OCI-LY7 (cell line): Measurements from ENCODE around the gene CYP17A1. TPM values are rescaled to one million over a fixed set of nuclear protein-coding genes. Genes with fewer than 3 reads are reported as not detected.

Source experiments
- BruUV-seq: library from RNA; stranded (reverse); fragments of 400-500 nt; replicated peaks from 2 replicates; lab custom pipeline; 2021; lab: Mats Ljungman, UMichigan
- CTCF ChIA-PET: fragments of 300-600 bp; sonication (Branson Sonifier 250); formaldehyde crosslinking; loops from one replicate; lab custom pipeline; 2022; ENCODE audit warnings: antibody characterized with exemption; ENCODE audit not compliant: unreplicated experiment; lab: Charles Lee
- POLR2A ChIA-PET: fragments of 300-600 bp; sonication (Branson Sonifier 250); formaldehyde crosslinking; loops from one replicate; lab custom pipeline; 2022; ENCODE audit warnings: antibody characterized with exemption; lab: Charles Lee
- DNase-seq: peaks from one replicate; pipeline ENCODE4 v3.0.0-alpha.2; 2015; ENCODE audit warnings: low spot score
- H2AFZ ChIP-seq: fragments of 200-600 bp; sonication (generic), shearing (Covaris generic); 2 replicates; pipeline ENCODE4 v1.6.1; 2014; ENCODE audit warnings: mild to moderate bottlenecking, antibody characterized with exemption, low read length, moderate library complexity
- H3K27ac ChIP-seq: fragments of 200-600 bp; sonication (generic); 2 replicates; pipeline ENCODE4 v1.5.1; 2014; ENCODE audit warnings: mixed run types, low read depth, mild to moderate bottlenecking, moderate library complexity, low read length, inconsistent platforms; ENCODE audit not compliant: poor library complexity, severe bottlenecking
- H3K36me3 ChIP-seq: fragments of 200-600 bp; sonication (generic); 2 replicates; pipeline ENCODE4 v1.6.1; 2014; ENCODE audit warnings: mild to moderate bottlenecking, antibody characterized with exemption, low read length, moderate library complexity, mixed read lengths; ENCODE audit not compliant: insufficient read depth
- H3K4me1 ChIP-seq: fragments of 200-600 bp; sonication (generic); 2 replicates; pipeline ENCODE4 v1.5.1; 2014; ENCODE audit warnings: mild to moderate bottlenecking, low read length; ENCODE audit not compliant: insufficient read depth, poor library complexity, severe bottlenecking
- H3K4me2 ChIP-seq: fragments of 200-600 bp; sonication (generic); 2 replicates; pipeline ENCODE4 v1.6.1; 2014; ENCODE audit warnings: mild to moderate bottlenecking, low read length
- H3K4me3 ChIP-seq: fragments of 200-600 bp; sonication (generic); 2 replicates; pipeline ENCODE4 v1.5.1; 2014; ENCODE audit warnings: mild to moderate bottlenecking, low read depth, low read length; ENCODE audit not compliant: poor library complexity, severe bottlenecking
- H3K79me2 ChIP-seq: fragments of 200-600 bp; sonication (generic); 2 replicates; pipeline ENCODE4 v1.6.1; 2016; ENCODE audit warnings: low read depth, mild to moderate bottlenecking, low read length, moderate library complexity, mixed read lengths; ENCODE audit not compliant: insufficient read depth
- H3K9me2 ChIP-seq: fragments of 200-600 bp; sonication (generic); 2 replicates; pipeline ENCODE4 v1.6.1; 2016; ENCODE audit warnings: mild to moderate bottlenecking, low read length, mixed read lengths; ENCODE audit not compliant: insufficient read depth
- H3K9me3 ChIP-seq: fragments of 200-600 bp; sonication (generic); 2 replicates; pipeline ENCODE4 v1.6.1; 2014; ENCODE audit warnings: mild to moderate bottlenecking, mixed run types, low read length, mixed read lengths
- H4K20me1 ChIP-seq: fragments of 200-600 bp; sonication (generic); 2 replicates; pipeline ENCODE4 v1.6.1; 2014; ENCODE audit warnings: mild to moderate bottlenecking, antibody characterized with exemption, low read length, moderate library complexity, mixed read lengths; ENCODE audit not compliant: insufficient read depth
- CTCF ChIP-seq: fragments of 200-600 bp; sonication (generic); conservative IDR thresholded peaks from 2 replicates; pipeline ENCODE4 v1.5.1; 2014; ENCODE audit warnings: mild to moderate bottlenecking, antibody characterized with exemption, low read length, moderate library complexity, mixed read lengths
- EZH2phosphoT487 ChIP-seq: fragments of 200-600 bp; sonication (generic); IDR thresholded peaks from 2 replicates; pipeline ENCODE4 v1.6.1; 2018; ENCODE audit warnings: low read depth, borderline replicate concordance, mild to moderate bottlenecking, mixed run types, antibody characterized with exemption, low read length, moderate library complexity, mixed read lengths
- intact Hi-C: fragments of 100-400 bp; cut with micrococcal nuclease; formaldehyde crosslinking; loops from one replicate; pipeline ENCODE4 v1.10.0; 2022; ENCODE audit not compliant: unreplicated experiment
- total RNA-seq, 2 experiments: library from RNA; depleted of rRNA in 1 of 2; stranded (reverse); fragments of >200 nt in 1 of 2; shearing (Covaris generic) in 1 of 2; gene quantifications; 2 replicates each; pipeline ENCODE4 v1.2.3, GENCODE V29; 2014 to 2022

The CYP17A1 gene
- total RNA-seq, 2 experiments from 2014 or later, result not detected

GRCh38 chr10:102834143-102834542 is 3.1 kb downstream of the CYP17A1 start:
- no peak for DNase-seq
- no peaks in the 10 kb centered on the region for H3K79me2 ChIP-seq
- no peak overlapping the region for H3K27ac ChIP-seq
- ChIA-PET CTCF (interaction anchor here (1.2 kb wide), 1 partner anchor 68 kb away, joined by 4 read pairs; no protein-coding TSS in a partner anchor), POLR2A (no interaction called here)
- H2AFZ ChIP-seq, result no peak overlapping the region
- intact Hi-C loops, result loop anchor here (2.0 kb wide), 1 partner anchor 235 kb away; no protein-coding TSS in a partner anchor
- TF ChIP-seq CTCF, result no peak
- no peak for TF ChIP-seq EZH2phosphoT487
- no peaks in the 10 kb centered on the region for H4K20me1 ChIP-seq
- H3K9me3 ChIP-seq, result peaks cover 8% of the 10 kb centered on the region
- no peak overlapping the region for H3K4me3 ChIP-seq
- no peak overlapping the region for H3K4me2 ChIP-seq
- H3K4me1 ChIP-seq, result no peaks in the 10 kb centered on the region
- no TSS peak for BruUV-seq
- H3K36me3 ChIP-seq, result no peaks in the 10 kb centered on the region
- H3K9me2 ChIP-seq, result no peaks in the 10 kb centered on the region

- Histone ChIP-seq H3K27ac (no peak overlapping the region), H3K36me3 (no peaks in the 10 kb centered on the region), H3K4me1 (no peaks in the 10 kb centered on the region), H3K9me2 (no peaks in the 10 kb centered on the region), H3K4me2 (no peak overlapping the region), H3K4me3 (no peak overlapping the region), H4K20me1 (no peaks in the 10 kb centered on the region), H2AFZ (no peak overlapping the region), H3K79me2 (no peaks in the 10 kb centered on the region), H3K9me3 (peaks cover 8% of the 10 kb centered on the region)
- DNase-seq, result no peak
- TF ChIP-seq CTCF, result no peak
- no peak for TF ChIP-seq EZH2phosphoT487
- no TSS peak for BruUV-seq
- CTCF ChIA-PET, result no interaction called here
- intact Hi-C loops, result no loop called here
- POLR2A ChIA-PET, result interaction anchor here (0.6 kb wide), 1 partner anchor 205 kb away, joined by 3 read pairs; no protein-coding TSS in a partner anchor
Observed at GRCh38 chr10:102832987-102833386, 4.2 kb downstream of the CYP17A1 start.

GRCh38 chr10:102832248-102832647 is 5.0 kb downstream of the CYP17A1 start:
- BruUV-seq, result no TSS peak
- DNase-seq, result no peak

More at GRCh38 chr10:102832248-102832647, 5.0 kb downstream of the CYP17A1 start:
- H3K4me1 ChIP-seq, result no peaks in the 10 kb centered on the region
- no peak overlapping the region for H3K27ac ChIP-seq
- no peak overlapping the region for H3K4me2 ChIP-seq
- H4K20me1 ChIP-seq, result no peaks in the 10 kb centered on the region
- CTCF ChIA-PET, result no interaction called here
- no peaks in the 10 kb centered on the region for H3K36me3 ChIP-seq
- H3K9me3 ChIP-seq, result peaks cover 3% of the 10 kb centered on the region; the same call in 1 of the 2 replicates
- no peak overlapping the region for H3K4me3 ChIP-seq
- TF ChIP-seq EZH2phosphoT487 (no peak), CTCF (no peak)
- H3K79me2 ChIP-seq, result no peaks in the 10 kb centered on the region
- intact Hi-C loops, result no loop called here
- no peaks in the 10 kb centered on the region for H3K9me2 ChIP-seq
- POLR2A ChIA-PET, result interaction anchor here (0.6 kb wide), 1 partner anchor 206 kb away, joined by 3 read pairs; no protein-coding TSS in a partner anchor
- no peak overlapping the region for H2AFZ ChIP-seq
